Choroid plexus epithelial cell (primary cell): ENCODE data around the gene DPP4.
A peak's percentile ranks its signal among the peaks of the same experiment; 100 is the strongest.

Experiments
- DNase-seq: peaks from one replicate; pipeline ENCODE4 v3.0.0-alpha.2; 2010; ENCODE audit warnings: low read depth
- H3K4me3 ChIP-seq: 2 replicates; pipeline ENCODE4 v1.5.1; 2011; ENCODE audit warnings: low read depth, mild to moderate bottlenecking, control low read depth, low read length, moderate library complexity
- TF ChIP-seq, protein P1 (sequence below): conservative IDR thresholded peaks from 2 replicates; pipeline ENCODE4 v1.5.1; 2011; ENCODE audit warnings: low read depth, mild to moderate bottlenecking, control low read depth, inconsistent platforms, low read length, moderate library complexity

Gene DPP4

DNA sequence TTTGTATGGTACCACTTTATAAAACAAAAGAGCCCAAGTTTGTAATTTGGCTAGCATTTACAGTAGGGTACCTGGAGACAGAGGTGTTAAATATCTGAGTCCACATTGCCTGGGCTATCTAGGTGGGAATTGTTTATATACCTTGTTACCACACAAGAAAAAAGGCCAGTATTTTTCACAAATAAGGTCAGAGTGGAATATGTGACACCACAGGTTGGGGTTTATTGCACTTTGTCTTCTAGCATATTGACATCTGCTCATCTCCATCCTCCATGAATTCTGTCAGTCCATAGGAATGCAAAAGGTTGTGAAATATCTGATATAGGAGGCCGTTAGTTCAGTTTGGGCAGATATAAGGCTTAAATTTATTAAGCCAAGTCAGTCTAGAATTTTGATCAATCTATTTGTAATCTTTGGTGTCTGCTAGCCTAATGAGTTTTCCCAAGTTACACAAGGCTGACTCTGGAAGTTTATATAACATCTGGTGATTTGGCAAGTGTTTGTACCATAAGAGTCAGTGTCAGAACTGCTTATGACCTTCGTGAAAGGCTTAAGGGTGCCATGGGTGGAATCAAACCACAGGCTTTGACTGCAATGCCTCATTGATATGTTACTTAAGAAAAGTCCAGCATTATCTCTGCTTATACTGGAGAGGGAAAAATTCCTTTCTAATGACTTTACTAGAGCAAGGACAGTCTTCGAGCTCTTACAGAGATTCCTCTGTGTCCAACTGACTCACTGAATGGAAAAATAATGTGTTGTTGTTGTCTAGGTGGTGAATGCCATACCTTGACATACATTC, 11.3 kb upstream of the DPP4 start:
- H3K4me3 ChIP-seq, result no peak overlapping the region
- peak; percentile 80 for DNase-seq
- TF ChIP-seq, protein P1, sequence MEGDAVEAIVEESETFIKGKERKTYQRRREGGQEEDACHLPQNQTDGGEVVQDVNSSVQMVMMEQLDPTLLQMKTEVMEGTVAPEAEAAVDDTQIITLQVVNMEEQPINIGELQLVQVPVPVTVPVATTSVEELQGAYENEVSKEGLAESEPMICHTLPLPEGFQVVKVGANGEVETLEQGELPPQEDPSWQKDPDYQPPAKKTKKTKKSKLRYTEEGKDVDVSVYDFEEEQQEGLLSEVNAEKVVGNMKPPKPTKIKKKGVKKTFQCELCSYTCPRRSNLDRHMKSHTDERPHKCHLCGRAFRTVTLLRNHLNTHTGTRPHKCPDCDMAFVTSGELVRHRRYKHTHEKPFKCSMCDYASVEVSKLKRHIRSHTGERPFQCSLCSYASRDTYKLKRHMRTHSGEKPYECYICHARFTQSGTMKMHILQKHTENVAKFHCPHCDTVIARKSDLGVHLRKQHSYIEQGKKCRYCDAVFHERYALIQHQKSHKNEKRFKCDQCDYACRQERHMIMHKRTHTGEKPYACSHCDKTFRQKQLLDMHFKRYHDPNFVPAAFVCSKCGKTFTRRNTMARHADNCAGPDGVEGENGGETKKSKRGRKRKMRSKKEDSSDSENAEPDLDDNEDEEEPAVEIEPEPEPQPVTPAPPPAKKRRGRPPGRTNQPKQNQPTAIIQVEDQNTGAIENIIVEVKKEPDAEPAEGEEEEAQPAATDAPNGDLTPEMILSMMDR, result no peak

DNA sequence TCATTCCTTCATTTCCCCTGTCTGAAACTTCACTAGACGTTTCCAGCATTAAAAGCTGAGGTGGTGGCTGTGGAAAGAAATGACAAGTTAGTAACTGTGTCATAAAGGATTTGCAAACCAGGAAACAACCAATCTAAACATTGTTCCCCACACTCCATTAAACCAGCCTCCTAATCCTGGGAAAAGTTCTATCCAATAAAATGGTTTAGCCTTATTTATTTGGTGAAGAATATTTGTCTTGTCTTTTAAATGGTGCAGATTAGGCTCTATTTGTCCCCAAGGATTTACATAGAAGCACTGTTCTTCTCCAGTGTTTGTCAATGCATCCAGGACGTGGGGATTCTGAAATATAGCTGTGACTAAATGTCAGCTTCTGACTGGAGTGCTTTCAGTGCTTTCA, 10.5 kb upstream of the DPP4 start:
- no peak for DNase-seq
- no peak overlapping the region for H3K4me3 ChIP-seq
- TF ChIP-seq, protein P1, result no peak

DNA sequence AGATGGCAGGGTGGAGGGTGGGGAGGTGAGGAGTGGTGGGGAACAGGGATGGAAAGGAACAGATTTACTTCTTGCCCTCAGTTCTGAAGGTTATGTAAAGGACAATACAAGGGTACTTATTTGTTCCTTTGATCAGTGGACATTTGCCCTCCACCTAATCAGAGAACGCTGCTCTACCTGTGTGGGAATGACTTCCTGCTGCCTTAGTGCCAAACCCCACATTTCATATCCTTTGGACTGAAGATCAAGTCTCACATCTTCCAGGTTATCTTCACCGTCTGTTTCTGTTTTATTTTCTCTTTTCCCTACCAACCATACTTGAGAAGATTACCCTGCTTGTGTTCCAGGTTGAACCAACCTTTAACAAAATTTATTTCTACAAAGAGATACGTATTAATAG, 8.7 kb upstream of the DPP4 start:
- TF ChIP-seq, protein P1, result no peak
- no peak overlapping the region for H3K4me3 ChIP-seq
- DNase-seq, result no peak

DNA sequence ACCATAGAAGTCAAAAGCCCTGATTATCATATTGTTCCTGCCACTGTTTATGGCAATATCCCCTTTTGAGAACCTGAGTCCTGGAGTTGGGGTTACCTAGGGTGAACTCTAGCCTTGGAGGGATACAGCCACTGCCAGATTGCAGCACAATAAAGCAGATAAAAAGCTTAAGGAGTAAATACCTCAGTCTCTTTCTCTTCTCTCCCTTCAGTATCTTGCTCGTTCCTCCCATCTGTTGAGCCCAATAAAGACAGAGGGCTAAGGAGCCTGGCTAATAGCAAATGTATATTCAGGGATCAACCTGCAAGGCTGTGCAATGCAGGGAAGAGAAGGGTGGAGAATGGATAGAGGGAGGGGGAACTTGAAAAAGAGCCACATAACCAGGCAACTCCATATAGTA, 8.0 kb upstream of the DPP4 start:
- DNase-seq, result no peak
- H3K4me3 ChIP-seq, result no peak overlapping the region
- TF ChIP-seq, protein P1, result no peak

DNA sequence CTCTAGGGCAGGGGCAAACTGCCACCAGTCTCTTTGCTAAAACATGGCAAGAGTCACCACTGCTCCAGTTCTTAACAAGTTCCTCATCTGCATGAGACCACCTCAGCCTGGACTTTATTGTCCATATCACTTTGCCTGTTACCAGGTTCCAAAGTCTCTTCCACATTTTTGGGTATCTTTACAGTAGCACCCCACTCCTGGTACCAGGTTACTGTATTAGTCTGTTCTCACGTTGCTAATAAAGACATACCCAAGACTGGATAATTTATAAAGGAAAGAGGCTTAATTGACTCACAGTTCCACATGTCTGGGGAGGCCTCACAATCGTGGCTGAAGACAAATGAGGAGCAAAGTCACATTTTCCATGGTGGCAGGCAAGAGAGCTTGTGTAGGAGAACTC, 5.5 kb upstream of the DPP4 start:
- TF ChIP-seq, protein P1, result no peak

DNA sequence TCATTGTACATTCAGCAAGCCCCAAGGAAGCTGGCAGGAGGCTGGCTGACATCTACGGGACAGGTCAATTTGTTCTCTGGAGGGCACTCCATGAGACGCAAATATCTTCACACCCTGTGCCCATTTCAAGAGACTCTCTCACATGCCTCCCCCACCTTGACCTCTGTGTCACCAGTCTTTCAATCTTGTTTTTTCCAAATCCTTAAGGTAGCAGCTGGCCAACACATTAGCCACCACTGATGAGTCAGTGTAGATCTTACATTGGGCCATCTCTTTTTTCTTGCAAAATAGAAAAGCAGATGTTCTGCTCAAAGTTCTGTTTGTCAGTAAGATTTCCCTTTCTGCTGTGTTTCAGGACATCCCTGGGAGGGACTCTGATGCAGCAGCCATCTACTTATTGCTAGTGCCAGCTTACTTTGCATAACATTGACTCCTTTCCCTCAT, 1.7 kb upstream of the DPP4 start:
- TF ChIP-seq, protein P1, result no peak
- DNase-seq, result peak; percentile 57
- no peak overlapping the region for H3K4me3 ChIP-seq

More for the DNA sequence above, 5.5 kb upstream of the DPP4 start:
- no peak overlapping the region for H3K4me3 ChIP-seq
- no peak for DNase-seq
